Naive B cell (primary cell): Measurements from ENCODE around the gene DPP6. TPM values are rescaled to one million over a fixed set of nuclear protein-coding genes. Genes with fewer than 3 reads are reported as not detected.

ENCODE experiments used
- ATAC-seq, 2 donors: fragments of 150-1000 bp; cut with Tn5 transposase; 2 replicates each; pipeline ENCODE4 v1.10.0; 2021; ENCODE audit warnings: low read depth in 2 of 2, mild to moderate bottlenecking in 2 of 2, moderate library complexity in 2 of 2
- DNase-seq: peaks from one replicate; pipeline ENCODE4 v3.0.0; 2022
- H3K27ac Mint-ChIP-seq, 6 donors: one replicate each; pipeline ENCODE4 v1.8.0; 2020 to 2022; ENCODE audit warnings: mild to moderate bottlenecking in 6 of 6, mixed read lengths in 6 of 6, moderate library complexity in 5 of 6, inconsistent platforms in 2 of 6
- H3K27me3 Mint-ChIP-seq, 3 donors: one replicate each; pipeline ENCODE4 v1.8.0; 2021 to 2022; ENCODE audit warnings: mixed read lengths in 3 of 3, mild to moderate bottlenecking in 1 of 3
- H3K36me3 Mint-ChIP-seq, 2 donors: one replicate each; pipeline ENCODE4 v1.8.0; 2020 to 2022; ENCODE audit warnings: mixed read lengths in 2 of 2, inconsistent platforms in 1 of 2, mild to moderate bottlenecking in 1 of 2
- H3K4me1 Mint-ChIP-seq, 3 donors: one replicate each; pipeline ENCODE4 v1.8.0; 2020 to 2022; ENCODE audit warnings: mixed read lengths in 3 of 3, inconsistent platforms in 1 of 3, mild to moderate bottlenecking in 1 of 3, moderate library complexity in 1 of 3
- H3K4me3 Mint-ChIP-seq, 8 donors: one replicate each; pipeline ENCODE4 v1.8.0; 2020 to 2022; ENCODE audit warnings: mild to moderate bottlenecking in 8 of 8, mixed read lengths in 8 of 8, moderate library complexity in 8 of 8, inconsistent platforms in 2 of 8
- H3K9me3 Mint-ChIP-seq, 7 donors: one replicate each; pipeline ENCODE4 v1.8.0; 2020 to 2022; ENCODE audit warnings: mixed read lengths in 7 of 7, mild to moderate bottlenecking in 5 of 7, inconsistent platforms in 2 of 7, moderate library complexity in 1 of 7
- polyA plus RNA-seq, 6 donors: library from polyadenylated mRNA; unstranded; fragments of 300-500 nt; fragmentation: Illumina TruSeq; gene quantifications; one replicate each; pipeline ENCODE4 v1.2.3, GENCODE V29; 2021; ENCODE audit warnings: low read depth in 6 of 6

Gene DPP6
- polyA plus RNA-seq, 6 donors from 2014 or later: not detected

DNA sequence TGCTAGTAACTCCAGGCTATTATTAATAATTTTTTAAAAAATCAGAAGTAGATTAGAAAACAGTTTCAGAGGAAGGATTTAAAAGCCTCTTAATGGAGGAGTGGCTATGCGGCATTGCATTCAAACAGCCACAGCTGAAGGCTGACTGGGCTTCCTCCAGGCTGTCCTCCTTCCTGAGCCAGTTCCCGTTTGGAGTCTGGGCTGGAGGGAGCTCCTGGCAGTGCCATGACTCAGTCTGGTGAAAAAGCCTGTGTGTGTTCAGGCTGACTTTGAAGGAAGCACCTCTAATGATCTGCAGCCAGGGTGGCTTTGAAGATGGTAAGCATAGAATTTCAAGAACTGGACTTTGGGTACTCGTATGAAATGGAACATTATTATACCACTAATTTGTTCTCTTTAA is 134.6 kb downstream of the DPP6 start:
- DNase-seq (no peak), ATAC-seq (no peak)
- Mint-ChIP-seq H3K27me3 (peaks cover 0 to 7% (median 4%) of the 10 kb centered on the region in 3 donors), H3K4me1 (no peaks in the 10 kb centered on the region), H3K36me3 (no peaks in the 10 kb centered on the region), H3K4me3 (no peak overlapping the region), H3K9me3 (peaks cover 0 to 5% (median 2%) of the 10 kb centered on the region in 7 donors), H3K27ac (no peak overlapping the region)

DNA sequence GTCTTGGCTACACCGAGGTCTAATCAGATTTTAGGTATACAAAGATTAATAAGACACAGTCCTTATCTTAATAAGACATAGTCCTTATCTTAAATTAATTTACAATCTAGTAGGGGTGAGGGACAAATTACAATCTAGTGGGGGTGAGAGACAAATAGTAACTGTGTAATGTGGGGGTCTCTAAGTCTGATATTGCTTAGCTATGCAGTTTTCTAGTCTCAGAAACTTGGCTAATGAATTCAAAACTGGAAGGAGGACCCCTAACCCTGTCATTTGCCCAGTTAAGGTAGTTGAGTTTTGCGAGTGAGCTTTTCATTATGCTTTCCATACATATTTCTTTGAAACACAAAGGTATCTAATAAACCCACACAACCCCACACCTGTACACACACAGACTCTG is 136.1 kb downstream of the DPP6 start:
- no peak overlapping the region for H3K4me3 Mint-ChIP-seq
- H3K27ac Mint-ChIP-seq: no peak overlapping the region
- DNase-seq: no peak
- ATAC-seq: no peak
- H3K36me3 Mint-ChIP-seq: no peaks in the 10 kb centered on the region
- peaks cover 0 to 4% (median 0%) of the 10 kb centered on the region in 3 donors for H3K27me3 Mint-ChIP-seq
- no peaks in the 10 kb centered on the region for H3K4me1 Mint-ChIP-seq
- H3K9me3 Mint-ChIP-seq: peaks cover 0 to 4% (median 2%) of the 10 kb centered on the region in 7 donors

DNA sequence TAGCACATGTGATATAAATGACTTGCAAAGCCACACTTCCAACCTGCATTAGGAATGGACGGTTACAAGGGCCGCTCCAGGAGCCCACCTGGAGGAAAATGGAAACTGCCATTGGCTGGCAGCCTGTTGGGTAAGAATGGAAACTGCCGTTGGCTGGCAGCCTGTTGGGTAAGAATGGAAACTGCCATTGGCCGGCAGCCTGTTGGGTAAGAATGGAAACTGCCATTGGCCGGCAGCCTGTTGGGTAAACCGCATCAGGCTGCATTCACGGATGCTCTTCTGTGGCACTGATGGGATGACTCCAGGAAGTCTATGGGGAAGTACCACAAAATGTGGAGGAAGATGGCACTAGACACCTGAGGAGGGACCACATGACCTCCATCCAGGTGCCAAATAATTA is 143.1 kb downstream of the DPP6 start:
- Mint-ChIP-seq H3K36me3 (peaks cover 0 to 8% of the 10 kb centered on the region in 2 donors), H3K4me3 (no peak overlapping the region), H3K27me3 (no peaks in the 10 kb centered on the region), H3K27ac (no peak overlapping the region), H3K4me1 (no peaks in the 10 kb centered on the region), H3K9me3 (peaks cover 0 to 10% (median 4%) of the 10 kb centered on the region in 7 donors)
- no peak for DNase-seq
- ATAC-seq: no peak

DNA sequence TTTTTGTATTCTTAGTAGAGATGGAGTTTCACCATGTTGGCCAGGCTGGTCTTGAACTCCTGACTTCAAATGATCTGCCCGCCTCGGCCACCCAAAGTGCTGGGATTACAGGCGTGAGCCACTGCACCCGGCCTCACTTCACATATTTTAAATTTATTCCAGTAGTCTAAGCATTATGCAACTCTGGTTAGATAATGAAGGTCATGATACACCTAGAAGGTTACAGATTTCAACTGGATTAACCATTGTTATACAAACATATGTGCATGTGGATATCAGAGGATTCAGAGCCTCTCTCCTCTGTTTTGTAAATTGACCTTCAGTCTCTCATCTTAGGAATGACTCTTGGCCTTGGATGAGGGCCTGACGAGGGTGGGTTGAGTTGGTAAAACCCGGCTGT is 146.3 kb downstream of the DPP6 start:
- Mint-ChIP-seq H3K27ac (no peak overlapping the region), H3K4me3 (no peak overlapping the region), H3K9me3 (peaks cover 0 to 8% (median 2%) of the 10 kb centered on the region in 7 donors), H3K4me1 (no peaks in the 10 kb centered on the region), H3K27me3 (no peaks in the 10 kb centered on the region), H3K36me3 (peaks cover 0 to 8% of the 10 kb centered on the region in 2 donors)
- DNase-seq (no peak), ATAC-seq (no peak)

DNA sequence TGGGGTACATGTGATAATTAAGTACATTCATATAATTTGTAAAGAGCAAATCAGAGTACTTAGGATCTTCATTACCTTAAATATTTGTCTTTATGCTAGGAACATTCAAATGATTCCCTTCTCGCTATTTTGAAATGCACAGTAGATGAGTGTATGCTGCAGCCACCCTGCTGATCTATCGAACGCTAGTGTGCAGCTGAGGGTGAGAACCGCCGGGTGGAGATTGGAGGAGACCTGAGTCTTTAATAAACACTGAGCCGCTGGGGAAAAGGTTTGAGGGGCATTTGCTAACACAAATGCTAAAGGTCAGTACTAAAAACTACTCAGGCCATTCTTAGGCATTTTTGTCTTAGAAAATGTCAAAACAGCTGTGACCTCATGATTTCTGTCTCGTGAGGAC is 148.0 kb downstream of the DPP6 start:
- no peak overlapping the region for H3K4me3 Mint-ChIP-seq
- DNase-seq (no peak), ATAC-seq (no peak)
- peaks cover 0 to 8% of the 10 kb centered on the region in 2 donors for H3K36me3 Mint-ChIP-seq
- no peaks in the 10 kb centered on the region for H3K27me3 Mint-ChIP-seq
- no peak overlapping the region for H3K27ac Mint-ChIP-seq
- no peaks in the 10 kb centered on the region for H3K4me1 Mint-ChIP-seq
- peaks cover 0 to 8% (median 2%) of the 10 kb centered on the region in 7 donors for H3K9me3 Mint-ChIP-seq

DNA sequence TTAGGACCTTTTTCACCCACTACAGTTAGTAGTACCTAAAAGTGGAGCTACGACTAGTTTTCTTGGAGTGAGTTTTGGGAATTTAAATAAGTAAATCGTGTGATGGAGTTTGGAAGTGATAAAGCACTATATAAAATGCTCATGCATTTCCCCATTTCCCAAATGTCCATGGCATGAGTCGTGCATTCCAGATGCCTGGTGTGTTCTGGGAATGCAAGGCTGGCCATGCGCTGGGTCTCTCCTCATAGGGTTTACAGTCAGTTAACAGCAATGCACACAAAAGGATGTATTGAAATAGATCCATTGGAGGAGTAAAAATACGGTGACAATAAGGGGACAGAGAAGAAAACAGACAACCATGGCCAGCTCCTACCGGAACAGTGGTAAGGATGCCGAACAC is 149.8 kb downstream of the DPP6 start:
- H3K4me3 Mint-ChIP-seq: no peak overlapping the region
- peaks cover 0 to 2% of the 10 kb centered on the region in 2 donors for H3K36me3 Mint-ChIP-seq
- no peak overlapping the region for H3K27ac Mint-ChIP-seq
- H3K27me3 Mint-ChIP-seq: no peaks in the 10 kb centered on the region
- H3K4me1 Mint-ChIP-seq: no peaks in the 10 kb centered on the region
- ATAC-seq: no peak
- DNase-seq: no peak
- peaks cover 0 to 4% (median under 1%) of the 10 kb centered on the region in 7 donors for H3K9me3 Mint-ChIP-seq

DNA sequence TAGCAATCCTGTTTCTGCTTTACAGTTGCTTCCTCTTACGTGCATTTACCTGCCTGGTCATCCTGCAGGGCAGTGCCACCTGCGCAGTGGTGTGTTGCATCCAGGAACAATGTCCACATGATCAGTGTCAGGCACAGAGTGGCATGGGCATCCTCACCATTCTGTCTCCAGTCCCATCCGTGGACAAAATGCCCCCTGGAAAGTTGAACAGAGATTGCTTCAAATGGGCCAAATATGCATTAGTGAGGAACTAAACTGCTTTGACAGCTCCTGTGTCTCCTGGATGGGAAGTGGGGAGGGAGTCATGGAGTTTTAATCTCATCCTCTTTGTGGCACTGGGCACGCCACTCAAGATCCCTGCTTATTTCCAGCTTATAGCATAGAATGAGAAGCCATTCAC is 151.8 kb downstream of the DPP6 start:
- Mint-ChIP-seq H3K27ac (no peak overlapping the region), H3K27me3 (no peaks in the 10 kb centered on the region), H3K9me3 (peaks cover 0 to 3% (median 0%) of the 10 kb centered on the region in 7 donors), H3K36me3 (no peaks in the 10 kb centered on the region), H3K4me3 (no peak overlapping the region), H3K4me1 (no peaks in the 10 kb centered on the region)
- DNase-seq (no peak), ATAC-seq (no peak)

DNA sequence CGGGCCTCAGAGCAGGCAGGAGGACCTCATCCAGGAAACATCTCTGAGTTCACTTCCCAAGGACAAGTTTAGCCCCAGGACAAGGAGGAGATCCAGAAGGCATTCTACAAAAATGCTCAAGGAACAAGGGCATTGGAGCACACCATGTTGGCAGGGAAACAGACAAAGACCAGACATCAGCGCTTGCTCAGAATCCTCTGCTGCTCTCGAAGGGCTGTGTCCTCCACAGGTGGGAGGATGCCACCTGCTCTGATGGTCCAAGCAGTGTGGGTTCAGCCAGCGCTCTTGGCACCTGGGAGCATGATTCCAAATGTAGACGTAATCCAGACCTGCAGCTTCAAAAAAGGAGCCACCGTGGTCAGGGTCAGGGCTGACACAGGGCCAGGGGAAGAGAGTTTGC is 160.7 kb downstream of the DPP6 start:
- DNase-seq (no peak), ATAC-seq (no peak)
- Mint-ChIP-seq H3K9me3 (peaks cover 0 to 12% (median 3%) of the 10 kb centered on the region in 7 donors), H3K4me1 (no peaks in the 10 kb centered on the region), H3K27ac (no peak overlapping the region), H3K36me3 (no peaks in the 10 kb centered on the region), H3K4me3 (no peak overlapping the region), H3K27me3 (no peaks in the 10 kb centered on the region)

DNA sequence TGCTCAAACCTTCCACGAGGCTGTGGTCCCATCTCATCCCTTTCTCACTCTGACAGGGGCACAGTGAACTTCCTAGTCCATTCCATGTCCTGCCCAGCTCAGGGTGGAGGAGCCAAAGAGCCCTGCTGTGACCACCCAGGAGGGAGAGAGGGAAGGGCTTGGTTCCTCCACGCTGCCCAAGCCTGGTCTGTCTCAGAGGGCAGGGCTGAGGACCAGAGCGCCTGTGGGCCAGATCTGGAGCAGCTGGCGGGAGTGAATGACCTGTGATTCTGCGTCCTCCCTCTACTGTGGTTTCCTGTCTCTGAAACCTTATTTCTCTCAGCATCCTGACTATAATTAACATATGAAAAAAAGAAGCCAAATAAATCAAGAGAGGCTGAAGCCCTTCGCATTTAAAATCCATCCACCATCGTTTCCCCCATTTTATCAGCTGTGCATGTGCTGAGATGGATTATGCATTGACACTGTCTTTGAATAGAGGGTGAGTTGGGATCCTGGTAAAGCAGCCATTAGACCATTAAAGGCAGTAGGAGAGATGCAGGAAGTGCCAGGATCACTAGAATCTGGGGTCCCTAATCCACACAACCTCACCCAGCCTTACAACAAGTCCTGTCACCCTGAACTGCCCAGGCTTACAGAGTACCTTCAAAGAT is 165.6 kb downstream of the DPP6 start:
- no peaks in the 10 kb centered on the region for H3K4me1 Mint-ChIP-seq
- H3K27me3 Mint-ChIP-seq: no peaks in the 10 kb centered on the region
- ATAC-seq: no peak

DNA sequence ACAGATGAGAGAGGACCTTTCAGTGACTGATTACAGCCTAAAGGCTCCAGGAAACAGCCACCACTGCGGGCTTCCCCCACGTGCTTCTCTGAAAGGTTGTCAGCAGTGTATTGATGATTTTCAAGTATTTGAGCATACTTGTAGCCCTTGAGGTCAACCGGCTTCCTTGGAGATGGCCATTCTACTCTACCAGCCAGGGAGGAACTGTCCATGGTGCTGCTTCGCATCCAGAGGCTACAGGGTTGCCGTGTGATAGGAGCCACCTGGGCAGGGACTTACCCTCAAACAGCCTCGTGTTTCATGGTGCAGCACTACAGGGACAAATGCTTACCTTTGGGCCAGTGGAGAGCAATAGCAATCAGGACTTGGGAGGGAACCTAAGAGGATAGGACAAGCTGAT is 179.5 kb downstream of the DPP6 start:
- peaks cover 2 to 15% (median 9%) of the 10 kb centered on the region in 7 donors for H3K9me3 Mint-ChIP-seq
- no peak overlapping the region for H3K4me3 Mint-ChIP-seq
- no peak for DNase-seq
- no peaks in the 10 kb centered on the region for H3K36me3 Mint-ChIP-seq
- H3K27me3 Mint-ChIP-seq: no peaks in the 10 kb centered on the region
- no peak overlapping the region for H3K27ac Mint-ChIP-seq
- no peaks in the 10 kb centered on the region for H3K4me1 Mint-ChIP-seq
- no peak for ATAC-seq

More for the DNA sequence above, 165.6 kb downstream of the DPP6 start:
- H3K4me3 Mint-ChIP-seq: no peak overlapping the region
- no peaks in the 10 kb centered on the region for H3K36me3 Mint-ChIP-seq
- H3K27ac Mint-ChIP-seq: no peak overlapping the region
- H3K9me3 Mint-ChIP-seq: peaks cover 0 to 8% (median 6%) of the 10 kb centered on the region in 7 donors
- DNase-seq: no peak

DNA sequence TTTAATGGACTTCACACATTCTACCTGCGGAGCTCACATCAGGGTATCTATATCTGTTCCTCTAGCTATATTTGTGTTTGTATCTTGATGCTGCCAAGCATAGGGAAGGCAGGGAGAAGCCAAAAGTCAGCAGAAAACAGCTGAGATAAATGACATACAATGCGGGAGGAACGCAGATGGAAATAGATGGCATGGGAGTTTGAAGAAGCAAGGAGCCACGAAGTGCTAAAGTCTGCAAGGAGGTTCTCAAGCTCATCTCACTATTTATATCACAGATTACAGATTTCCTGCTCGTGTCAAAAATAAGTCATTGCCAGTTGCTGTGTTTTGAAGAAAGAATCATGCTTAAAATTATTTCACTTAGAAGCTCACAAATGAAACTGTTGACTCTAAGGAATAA is 180.5 kb downstream of the DPP6 start:
- no peak overlapping the region for H3K27ac Mint-ChIP-seq
- no peaks in the 10 kb centered on the region for H3K4me1 Mint-ChIP-seq
- H3K4me3 Mint-ChIP-seq: no peak overlapping the region
- H3K9me3 Mint-ChIP-seq: peaks cover 2 to 16% (median 9%) of the 10 kb centered on the region in 7 donors
- H3K36me3 Mint-ChIP-seq: no peaks in the 10 kb centered on the region
- DNase-seq (no peak), ATAC-seq (no peak)
- no peaks in the 10 kb centered on the region for H3K27me3 Mint-ChIP-seq

DNA sequence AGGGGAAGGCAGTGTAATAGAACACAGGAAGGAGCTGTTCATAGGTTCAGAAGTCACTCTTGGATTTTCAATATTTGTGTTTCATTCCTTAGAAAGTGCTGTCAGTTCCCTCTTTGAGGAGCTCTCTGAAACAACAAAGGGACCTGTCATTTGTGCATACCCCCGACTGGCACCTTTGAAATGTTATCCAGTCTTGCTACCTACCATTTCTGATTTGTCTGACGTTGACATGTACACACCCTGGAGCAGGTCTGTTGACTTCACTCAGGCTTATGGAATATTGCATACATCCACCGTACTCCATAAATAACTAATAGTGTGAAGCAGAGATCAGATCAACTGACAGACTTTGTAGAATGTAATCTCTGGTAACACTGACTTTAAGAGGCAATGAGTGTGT is 189.8 kb downstream of the DPP6 start:
- peaks cover 9 to 40% (median 18%) of the 10 kb centered on the region in 7 donors for H3K9me3 Mint-ChIP-seq
- DNase-seq (no peak), ATAC-seq (no peak)
- H3K4me3 Mint-ChIP-seq: no peak overlapping the region
- no peaks in the 10 kb centered on the region for H3K36me3 Mint-ChIP-seq
- no peak overlapping the region for H3K27ac Mint-ChIP-seq
- H3K4me1 Mint-ChIP-seq: no peaks in the 10 kb centered on the region
- no peaks in the 10 kb centered on the region for H3K27me3 Mint-ChIP-seq

DNA sequence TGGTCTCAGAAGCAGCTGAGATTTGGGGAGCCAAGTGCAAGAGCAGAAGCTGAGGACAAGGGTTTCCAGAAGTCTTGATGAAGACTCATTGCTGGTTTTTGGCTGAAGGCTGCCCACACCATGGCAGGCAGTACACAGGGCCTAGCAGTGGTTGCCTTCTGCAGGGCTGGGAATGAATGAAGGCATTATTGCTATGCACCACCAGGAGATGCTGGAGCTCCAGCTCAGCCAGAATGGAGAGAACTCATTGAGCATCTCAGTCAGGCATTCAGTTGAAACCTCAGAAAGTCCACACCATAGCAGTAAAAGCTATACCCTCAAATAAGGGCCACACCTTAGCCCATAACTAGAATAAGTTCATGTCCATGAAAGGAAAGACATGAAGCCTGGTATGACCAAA is 190.5 kb downstream of the DPP6 start:
- ATAC-seq: no peak

DNA sequence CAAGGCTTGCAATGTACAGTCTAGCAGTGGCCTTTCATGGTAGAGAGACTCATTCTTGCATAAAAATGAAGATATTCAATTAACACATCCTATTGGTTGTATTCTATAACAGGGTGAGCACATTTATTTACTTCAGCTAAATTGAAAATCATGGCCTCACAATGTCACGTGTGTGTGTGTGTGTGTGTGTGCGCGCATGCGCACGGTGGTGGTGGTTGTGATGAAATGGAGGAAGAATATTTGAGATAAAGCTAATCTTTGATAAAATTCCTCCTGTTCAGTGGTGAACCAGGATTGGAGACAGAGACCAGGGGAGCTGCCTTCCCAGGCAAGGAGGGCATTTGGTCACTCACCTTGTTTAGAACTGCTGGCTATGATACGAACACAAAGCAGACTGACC is 199.8 kb downstream of the DPP6 start:
- ATAC-seq (no peak), DNase-seq (no peak)
- H3K27ac Mint-ChIP-seq: no peak overlapping the region
- H3K4me1 Mint-ChIP-seq: no peaks in the 10 kb centered on the region
- no peaks in the 10 kb centered on the region for H3K36me3 Mint-ChIP-seq
- no peaks in the 10 kb centered on the region for H3K27me3 Mint-ChIP-seq
- H3K9me3 Mint-ChIP-seq: peaks cover 0 to 17% (median 2%) of the 10 kb centered on the region in 7 donors
- H3K4me3 Mint-ChIP-seq: no peak overlapping the region

More for the DNA sequence above, 190.5 kb downstream of the DPP6 start:
- no peak overlapping the region for H3K27ac Mint-ChIP-seq
- DNase-seq: no peak
- no peaks in the 10 kb centered on the region for H3K4me1 Mint-ChIP-seq
- peaks cover 7 to 39% (median 18%) of the 10 kb centered on the region in 7 donors for H3K9me3 Mint-ChIP-seq
- no peak overlapping the region for H3K4me3 Mint-ChIP-seq
- H3K36me3 Mint-ChIP-seq: no peaks in the 10 kb centered on the region
- no peaks in the 10 kb centered on the region for H3K27me3 Mint-ChIP-seq

DNA sequence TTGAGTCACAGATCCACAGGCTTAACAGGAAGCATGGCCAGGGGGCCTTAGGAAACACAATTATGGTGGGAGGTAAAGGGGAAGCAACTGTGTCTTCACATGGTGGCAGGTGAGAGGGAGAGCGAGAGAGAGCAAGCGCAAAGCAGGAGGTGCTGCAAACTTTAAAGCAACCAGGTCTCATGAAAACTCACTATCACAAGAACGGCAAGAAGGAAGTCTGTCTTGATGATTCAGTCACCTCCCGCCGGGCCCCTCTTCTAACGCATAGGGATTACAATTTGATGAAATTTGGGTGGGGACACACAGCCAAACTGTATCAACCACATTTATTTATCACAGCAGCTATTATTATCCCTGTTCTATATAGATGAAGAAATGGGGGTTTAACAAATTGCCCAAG is 201.6 kb downstream of the DPP6 start:
- H3K4me1 Mint-ChIP-seq: no peaks in the 10 kb centered on the region
- peaks cover 0 to 17% (median 1%) of the 10 kb centered on the region in 7 donors for H3K9me3 Mint-ChIP-seq
- H3K4me3 Mint-ChIP-seq: no peak overlapping the region
- no peak overlapping the region for H3K27ac Mint-ChIP-seq
- DNase-seq (no peak), ATAC-seq (no peak)
- H3K27me3 Mint-ChIP-seq: no peaks in the 10 kb centered on the region
- no peaks in the 10 kb centered on the region for H3K36me3 Mint-ChIP-seq
